IPS-18a (cell line): ENCODE measurements around the gene KLHL14.

Source experiments
- H3K27ac ChIP-seq: one replicate; pipeline ENCODE4 v1.5.1; 2013; ENCODE audit warnings: low read length
- H3K27me3 ChIP-seq: one replicate; pipeline ENCODE4 v1.6.1; 2013; ENCODE audit warnings: mild to moderate bottlenecking, low read length; ENCODE audit not compliant: control insufficient read depth, insufficient read depth
- H3K36me3 ChIP-seq: one replicate; pipeline ENCODE4 v1.6.1; 2013; ENCODE audit warnings: low read depth, low read length; ENCODE audit not compliant: control insufficient read depth
- H3K4me1 ChIP-seq: one replicate; pipeline ENCODE4 v1.6.1; 2013; ENCODE audit warnings: low read depth, low read length; ENCODE audit not compliant: control insufficient read depth
- H3K4me3 ChIP-seq: one replicate; pipeline ENCODE4 v1.5.1; 2013; ENCODE audit warnings: low read length
- H3K9ac ChIP-seq: one replicate; pipeline ENCODE4 v1.6.1; 2013; ENCODE audit warnings: mild to moderate bottlenecking, low read length, moderate library complexity
- H3K9me3 ChIP-seq: one replicate; pipeline ENCODE4 v1.6.1; 2013; ENCODE audit warnings: low read depth, low read length; ENCODE audit not compliant: control insufficient read depth

Gene KLHL14

DNA sequence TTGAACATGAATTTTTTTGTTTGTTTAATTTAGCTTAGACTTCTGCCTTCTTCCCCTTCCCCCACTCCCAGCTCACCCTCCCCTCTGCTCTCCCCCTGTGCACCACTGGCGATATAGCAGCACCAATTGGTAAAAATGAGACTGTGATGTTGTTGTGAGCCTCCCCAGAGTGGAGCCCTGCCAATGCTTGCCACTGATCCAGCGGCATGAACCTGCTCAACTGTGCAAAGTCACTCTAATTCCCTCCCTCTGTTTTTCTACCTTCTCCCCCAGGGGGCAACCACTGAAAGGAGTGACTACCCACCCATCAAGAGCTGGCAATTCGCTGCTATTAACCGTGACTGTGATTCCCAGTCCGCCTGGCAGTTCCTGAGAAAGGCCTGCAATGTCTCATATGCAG, 30.2 kb downstream of the KLHL14 start:
- Histone ChIP-seq H3K36me3 (no peaks in the 10 kb centered on the region), H3K9me3 (no peaks in the 10 kb centered on the region), H3K27me3 (no peaks in the 10 kb centered on the region), H3K9ac (no peak overlapping the region), H3K27ac (no peak overlapping the region), H3K4me1 (peaks cover 25% of the 10 kb centered on the region), H3K4me3 (no peak overlapping the region)

DNA sequence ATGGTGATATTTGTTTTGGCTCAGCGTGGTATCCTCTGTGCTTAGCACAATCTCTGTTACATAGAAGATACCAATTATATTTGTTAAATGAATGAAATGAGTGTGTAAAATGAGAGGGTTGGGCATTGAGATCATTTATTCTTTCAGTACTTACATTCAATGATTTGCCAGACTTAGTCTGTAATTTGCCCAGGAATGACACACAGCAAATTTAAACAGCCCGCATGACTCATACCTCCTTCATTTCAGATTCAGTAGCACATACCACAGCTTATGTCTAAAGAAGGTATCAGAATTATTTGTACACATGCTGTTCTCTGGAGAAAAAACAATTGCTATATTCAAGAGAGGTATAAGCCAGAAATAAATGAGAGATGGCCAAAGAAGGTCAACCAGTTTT, 37.0 kb downstream of the KLHL14 start:
- Histone ChIP-seq H3K36me3 (no peaks in the 10 kb centered on the region), H3K9ac (no peak overlapping the region), H3K27ac (no peak overlapping the region), H3K27me3 (no peaks in the 10 kb centered on the region), H3K4me1 (no peaks in the 10 kb centered on the region), H3K4me3 (no peak overlapping the region), H3K9me3 (no peaks in the 10 kb centered on the region)

DNA sequence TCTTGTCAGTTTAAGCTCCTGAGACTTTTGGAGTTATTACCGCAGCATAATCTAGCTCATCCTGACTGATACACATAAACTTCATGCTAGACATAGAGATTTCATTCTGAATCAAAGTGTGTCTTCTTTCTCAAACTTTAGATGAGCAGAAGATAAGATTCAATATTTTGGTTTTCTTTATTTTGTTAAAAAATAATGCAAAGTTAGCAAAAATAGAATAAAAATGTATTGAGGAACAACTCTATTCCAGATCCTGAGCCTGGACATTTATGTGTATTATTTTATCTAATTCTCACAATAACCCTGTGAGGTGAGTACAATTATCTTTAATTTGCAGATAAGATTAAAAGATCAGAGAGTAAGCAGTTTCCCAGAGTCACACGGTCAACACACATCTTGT, 38.4 kb downstream of the KLHL14 start:
- no peaks in the 10 kb centered on the region for H3K27me3 ChIP-seq
- H3K4me3 ChIP-seq: no peak overlapping the region
- H3K4me1 ChIP-seq: peaks cover 9% of the 10 kb centered on the region
- H3K9me3 ChIP-seq: no peaks in the 10 kb centered on the region
- H3K27ac ChIP-seq: no peak overlapping the region
- H3K9ac ChIP-seq: no peak overlapping the region
- H3K36me3 ChIP-seq: no peaks in the 10 kb centered on the region

DNA sequence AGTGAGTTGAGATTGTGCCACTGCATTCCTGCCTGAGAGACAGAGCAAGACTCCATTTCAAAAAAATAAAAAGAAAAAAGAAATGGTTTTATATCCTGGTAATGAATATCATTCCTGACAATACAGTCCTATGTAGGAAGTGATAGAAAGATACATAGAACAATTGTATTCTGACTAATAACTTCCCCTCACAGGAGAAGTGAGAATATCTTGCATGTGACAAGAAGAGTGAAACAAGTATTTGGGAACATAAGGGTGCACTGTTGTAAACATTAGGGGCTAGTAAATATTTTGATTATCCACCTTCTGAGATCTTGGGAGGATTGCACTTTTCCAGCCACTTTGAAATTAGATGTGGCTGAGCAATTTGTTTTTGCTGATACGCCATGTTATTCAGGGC, 40.7 kb downstream of the KLHL14 start:
- no peak overlapping the region for H3K9ac ChIP-seq
- H3K27me3 ChIP-seq: no peaks in the 10 kb centered on the region
- no peak overlapping the region for H3K4me3 ChIP-seq
- no peaks in the 10 kb centered on the region for H3K9me3 ChIP-seq
- H3K27ac ChIP-seq: no peak overlapping the region
- H3K4me1 ChIP-seq: peaks cover 19% of the 10 kb centered on the region
- H3K36me3 ChIP-seq: no peaks in the 10 kb centered on the region

DNA sequence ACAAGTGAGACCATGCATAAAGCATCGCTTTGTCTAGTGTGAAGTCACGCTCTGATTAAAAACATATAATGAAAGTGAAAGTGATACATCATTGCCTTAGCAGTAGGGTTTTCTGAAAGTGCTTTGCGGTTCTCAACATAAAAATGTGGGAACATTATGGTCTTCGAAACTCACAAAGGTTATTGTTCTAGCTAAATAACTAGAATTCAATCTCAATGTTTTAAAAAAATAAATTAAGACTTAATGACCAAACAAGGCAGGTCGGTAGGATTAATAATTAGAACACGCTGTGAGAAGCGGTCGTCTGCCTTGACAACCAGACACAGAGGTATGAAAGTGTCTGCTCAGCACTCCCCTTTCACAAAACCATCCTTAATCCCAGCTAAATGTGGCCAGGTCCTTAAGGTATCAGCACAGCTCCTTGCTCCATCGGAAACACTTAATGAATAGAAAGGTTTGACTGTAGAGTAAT, 42.2 kb downstream of the KLHL14 start:
- H3K9ac ChIP-seq: no peak overlapping the region
- no peaks in the 10 kb centered on the region for H3K36me3 ChIP-seq
- H3K27me3 ChIP-seq: no peaks in the 10 kb centered on the region
- H3K9me3 ChIP-seq: no peaks in the 10 kb centered on the region
- no peak overlapping the region for H3K27ac ChIP-seq
- no peak overlapping the region for H3K4me3 ChIP-seq
- H3K4me1 ChIP-seq: peaks cover 19% of the 10 kb centered on the region

DNA sequence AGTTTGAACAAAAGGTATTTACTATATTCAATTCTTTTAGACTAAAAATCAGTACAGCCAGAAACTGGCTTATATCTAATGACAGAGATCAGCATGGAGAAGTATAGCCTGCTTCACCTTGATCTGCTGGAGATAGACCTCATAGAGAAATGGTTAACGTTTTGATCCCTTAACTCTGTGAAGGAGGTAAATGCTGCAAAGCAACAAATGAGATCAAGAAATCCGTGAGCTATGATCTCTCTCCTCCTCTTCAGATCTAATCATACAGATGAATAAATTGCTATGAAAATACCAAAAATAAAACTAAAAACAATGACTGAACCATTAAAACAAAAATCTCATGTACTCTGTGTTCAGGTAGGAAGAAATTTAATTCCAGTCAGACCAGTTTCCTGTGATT, 42.8 kb downstream of the KLHL14 start:
- no peaks in the 10 kb centered on the region for H3K36me3 ChIP-seq
- no peak overlapping the region for H3K9ac ChIP-seq
- no peaks in the 10 kb centered on the region for H3K27me3 ChIP-seq
- peaks cover 19% of the 10 kb centered on the region for H3K4me1 ChIP-seq
- no peaks in the 10 kb centered on the region for H3K9me3 ChIP-seq
- no peak overlapping the region for H3K4me3 ChIP-seq
- H3K27ac ChIP-seq: no peak overlapping the region

DNA sequence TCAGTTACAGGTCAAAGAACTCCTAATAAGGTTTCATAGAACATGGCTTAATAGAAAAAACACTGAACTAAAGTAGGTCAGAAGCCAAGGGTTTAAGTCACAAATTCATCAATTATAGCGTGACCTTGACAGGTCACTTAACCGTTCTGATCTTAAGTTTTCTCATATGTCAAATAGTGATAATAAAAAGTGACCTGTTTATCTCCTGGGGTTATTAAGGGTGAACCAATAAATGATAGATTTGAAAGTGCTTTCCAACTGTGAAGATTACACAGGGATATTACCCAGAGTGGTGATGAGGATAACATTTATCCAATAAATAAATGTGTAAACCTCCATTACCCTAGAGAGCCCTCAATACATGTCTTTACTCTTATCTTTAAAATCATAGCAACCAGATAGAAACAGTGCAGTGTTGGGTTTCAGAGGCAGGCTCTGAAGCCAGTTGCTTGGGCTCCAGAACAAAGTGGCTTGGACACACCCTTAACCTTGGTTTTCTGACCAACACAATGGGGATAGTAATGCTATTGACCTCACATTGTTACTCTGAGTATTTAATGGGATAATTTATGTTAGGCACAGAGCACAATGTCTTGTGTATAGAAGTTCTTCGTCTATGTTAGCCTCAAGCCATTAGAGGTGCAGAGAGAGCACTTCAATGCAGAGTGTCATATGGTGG, 48.6 kb downstream of the KLHL14 start:
- no peak overlapping the region for H3K27ac ChIP-seq
- H3K36me3 ChIP-seq: no peaks in the 10 kb centered on the region
- no peak overlapping the region for H3K9ac ChIP-seq
- peaks cover 10% of the 10 kb centered on the region for H3K4me1 ChIP-seq
- no peaks in the 10 kb centered on the region for H3K9me3 ChIP-seq
- no peak overlapping the region for H3K4me3 ChIP-seq
- H3K27me3 ChIP-seq: no peaks in the 10 kb centered on the region

DNA sequence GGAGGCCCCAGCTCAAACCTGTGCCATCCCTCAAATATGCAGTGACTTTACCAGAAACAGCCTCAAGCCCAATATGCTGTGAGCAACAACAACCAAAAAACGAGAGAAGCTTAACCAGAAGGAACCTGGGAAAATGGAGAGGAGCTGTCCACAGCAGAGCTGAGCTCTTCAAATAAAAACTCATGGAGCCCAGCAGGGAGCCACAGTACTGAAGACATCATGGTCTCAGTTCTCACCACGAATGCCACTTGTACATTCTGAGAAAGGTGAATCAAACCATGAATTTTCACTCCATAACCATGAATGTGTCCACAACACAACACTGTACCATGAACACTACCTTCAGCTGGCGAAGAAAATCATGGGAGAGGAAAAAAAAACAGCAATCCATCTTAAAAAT, 50.5 kb downstream of the KLHL14 start:
- Histone ChIP-seq H3K27ac (no peak overlapping the region), H3K27me3 (no peaks in the 10 kb centered on the region), H3K9ac (no peak overlapping the region), H3K36me3 (no peaks in the 10 kb centered on the region), H3K4me3 (no peak overlapping the region), H3K4me1 (no peaks in the 10 kb centered on the region), H3K9me3 (no peaks in the 10 kb centered on the region)

DNA sequence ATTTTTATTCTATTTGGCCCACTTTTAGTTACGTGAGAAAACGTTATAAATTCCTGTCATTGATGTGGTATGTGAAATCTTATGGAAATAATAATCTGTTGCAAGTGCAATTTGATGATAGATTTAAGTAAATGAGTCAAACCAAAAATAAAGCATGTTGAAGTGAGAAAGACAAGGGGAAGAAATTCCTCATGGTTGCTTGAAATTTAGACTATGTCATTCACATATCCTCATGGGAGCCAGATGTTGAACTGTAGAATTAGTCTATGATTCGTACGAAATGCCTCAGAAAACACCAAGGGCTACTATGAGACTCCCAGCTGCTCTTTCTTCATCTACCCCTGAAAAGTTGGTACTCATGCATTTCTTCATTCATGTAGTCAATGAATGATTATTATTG, 55.7 kb downstream of the KLHL14 start:
- H3K27ac ChIP-seq: no peak overlapping the region
- no peak overlapping the region for H3K9ac ChIP-seq

DNA sequence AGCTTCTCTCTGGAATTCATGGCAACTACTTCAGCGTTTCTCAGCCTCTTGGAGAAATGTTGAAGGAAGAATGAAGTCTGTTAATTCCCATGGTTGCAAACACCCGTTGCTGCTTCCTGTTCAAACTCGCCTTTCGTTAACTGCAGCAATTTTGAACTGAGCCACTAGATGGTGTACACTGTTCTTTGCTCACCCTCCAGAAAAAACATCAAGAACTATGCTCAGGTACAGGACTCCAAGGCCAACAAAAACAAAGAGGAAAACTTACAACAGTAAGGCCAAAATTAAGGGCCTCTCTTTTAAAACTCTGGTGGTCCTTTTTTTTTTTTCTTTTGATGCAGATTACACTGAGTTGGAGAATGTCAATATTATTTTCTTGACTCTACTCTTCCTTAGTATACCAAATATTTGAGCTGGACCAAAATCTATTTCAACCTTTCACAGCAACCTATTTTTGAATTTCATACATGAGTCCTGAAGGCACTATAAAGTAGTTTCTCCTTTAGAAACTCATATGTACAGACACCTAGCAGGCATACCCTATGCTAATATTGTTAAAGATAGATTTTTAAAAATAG, 58.2 kb downstream of the KLHL14 start:
- Histone ChIP-seq H3K27ac (no peak overlapping the region), H3K4me1 (no peaks in the 10 kb centered on the region), H3K4me3 (no peak overlapping the region), H3K9me3 (no peaks in the 10 kb centered on the region), H3K36me3 (no peaks in the 10 kb centered on the region), H3K9ac (no peak overlapping the region), H3K27me3 (no peaks in the 10 kb centered on the region)

More for the DNA sequence above, 55.7 kb downstream of the KLHL14 start:
- no peaks in the 10 kb centered on the region for H3K9me3 ChIP-seq
- no peaks in the 10 kb centered on the region for H3K27me3 ChIP-seq
- H3K4me1 ChIP-seq: no peaks in the 10 kb centered on the region
- no peak overlapping the region for H3K4me3 ChIP-seq
- no peaks in the 10 kb centered on the region for H3K36me3 ChIP-seq

DNA sequence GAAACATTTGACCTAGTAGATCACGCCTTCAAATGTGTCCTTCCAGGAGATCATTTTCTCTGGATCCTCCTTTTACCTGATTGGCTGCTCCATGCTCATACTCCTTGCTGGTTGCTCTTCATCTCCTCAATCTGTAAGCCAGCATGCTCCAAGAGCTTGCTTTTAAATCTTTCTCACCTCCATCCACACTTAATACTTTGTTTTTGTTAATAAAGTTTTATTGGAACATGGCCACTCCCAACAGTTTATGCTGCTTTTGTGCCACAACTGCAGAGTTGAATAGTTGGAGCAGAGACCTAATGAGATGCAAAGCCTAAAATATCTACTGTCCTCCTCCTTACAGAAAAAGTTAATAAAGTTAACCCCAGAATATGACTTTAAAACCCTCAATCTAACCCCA, 60.0 kb downstream of the KLHL14 start:
- Histone ChIP-seq H3K36me3 (no peaks in the 10 kb centered on the region), H3K4me1 (no peaks in the 10 kb centered on the region), H3K27ac (no peak overlapping the region), H3K9ac (no peak overlapping the region), H3K27me3 (no peaks in the 10 kb centered on the region), H3K9me3 (no peaks in the 10 kb centered on the region), H3K4me3 (no peak overlapping the region)

DNA sequence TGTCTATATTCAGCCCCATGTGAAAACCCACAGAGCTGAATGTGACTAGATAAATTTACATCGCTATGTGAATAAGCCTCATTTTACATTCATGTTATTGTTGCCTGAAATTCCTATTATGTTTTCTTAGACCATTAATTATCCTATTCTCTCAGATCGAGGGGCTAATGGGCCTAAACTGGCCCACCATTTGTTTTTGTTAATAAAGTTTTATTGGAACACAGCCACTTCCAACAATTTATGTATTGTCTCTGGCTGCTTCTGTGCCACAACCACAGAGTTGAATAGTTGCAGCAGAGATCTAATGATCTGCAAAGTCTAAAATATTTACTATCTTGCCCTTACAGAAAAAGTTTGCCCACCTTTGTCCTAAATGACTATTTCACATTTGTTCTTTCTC, 61.0 kb downstream of the KLHL14 start:
- no peaks in the 10 kb centered on the region for H3K36me3 ChIP-seq
- H3K4me3 ChIP-seq: no peak overlapping the region
- no peaks in the 10 kb centered on the region for H3K27me3 ChIP-seq
- H3K9me3 ChIP-seq: no peaks in the 10 kb centered on the region
- H3K27ac ChIP-seq: no peak overlapping the region
- H3K9ac ChIP-seq: no peak overlapping the region
- no peaks in the 10 kb centered on the region for H3K4me1 ChIP-seq
